HCT116 (cell line): ENCODE measurements around the gene MORF4L2. TPM values are rescaled to one million over a fixed set of nuclear protein-coding genes. Genes with fewer than 3 reads are reported as not detected.
A peak's percentile ranks its signal among the peaks of the same experiment; 100 is the strongest.

Experiments
- ATAC-seq: fragments of 200-7000 bp; cut with Tn5 transposase; 2 replicates; pipeline ENCODE4 v1.9.1; 2020; ENCODE audit warnings: mild to moderate bottlenecking, moderate library complexity
- BruUV-seq: library from RNA; stranded (reverse); fragments of 400-500 nt; replicated peaks from 2 replicates; lab custom pipeline; 2021; lab: Mats Ljungman, UMichigan
- CTCF ChIA-PET: fragments of 300-600 bp; sonication (Branson Sonifier 250); formaldehyde crosslinking; loops from one replicate; lab custom pipeline; 2021; ENCODE audit warnings: antibody characterized with exemption; lab: Charles Lee
- POLR2A ChIA-PET: fragments of 300-600, 350-600 bp; sonication (Branson Sonifier 250); formaldehyde crosslinking; loops from one replicate; lab custom pipeline; 2021; ENCODE audit warnings: antibody characterized with exemption; lab: Charles Lee
- RAD21 ChIA-PET, 2 experiments: fragments of 300-600 bp; sonication (Branson Sonifier 250); formaldehyde crosslinking; loops; one replicate each; lab custom pipeline; 2023; ENCODE audit warnings: low total read pairs in 2 of 2; ENCODE audit not compliant: uncharacterized antibody in 2 of 2, unreplicated experiment in 2 of 2, low non-redundant PET in 1 of 2; lab: Charles Lee
- DNase-seq: peaks from one replicate; pipeline ENCODE4 v3.0.0-alpha.2; 2010; ENCODE audit warnings: low read depth, low spot score
- H2AFZ ChIP-seq: fragments of 200-600 bp; shearing (Covaris generic), sonication (generic); 2 replicates; pipeline ENCODE4 v1.6.1; 2017; ENCODE audit warnings: low read depth, mixed run types, mixed read lengths, antibody characterized with exemption, low read length; ENCODE audit not compliant: poor library complexity, severe bottlenecking
- H3K27ac ChIP-seq: 2 replicates; pipeline ENCODE4 v1.5.1; 2012; ENCODE audit warnings: low read depth, low read length
- H3K27me3 ChIP-seq: fragments of 200-600 bp; sonication (generic); 2 replicates; pipeline ENCODE4 v1.6.1; 2016; ENCODE audit warnings: mixed run types, low read length, mixed read lengths; ENCODE audit not compliant: insufficient read depth
- H3K36me3 ChIP-seq, 2 experiments: fragments of 200-500 bp in 1 of 2; fragments of 200-600 bp in 1 of 2; sonication (Bioruptor generic) in 1 of 2; sonication (generic) in 1 of 2; 2 replicates each; pipeline versions ENCODE4 v1.5.1 to v1.6.1; 2014 to 2016; ENCODE audit warnings: low read length in 2 of 2, inconsistent platforms in 1 of 2, mixed read lengths in 1 of 2, mixed run types in 1 of 2; ENCODE audit not compliant: insufficient read depth in 2 of 2, control insufficient read depth in 1 of 2
- H3K4me1 ChIP-seq, 2 experiments: fragments of 200-600 bp in 1 of 2; sonication (generic) in 1 of 2; 2 replicates each; pipeline versions ENCODE4 v1.5.1 to v1.6.1; 2012 to 2017; ENCODE audit warnings: low read length in 2 of 2, inconsistent platforms in 1 of 2, mild to moderate bottlenecking in 1 of 2, mixed read lengths in 1 of 2, mixed run types in 1 of 2, moderate library complexity in 1 of 2; ENCODE audit not compliant: insufficient read depth in 2 of 2, control insufficient read depth in 1 of 2
- H3K4me2 ChIP-seq: fragments of 200-600 bp; sonication (generic); 2 replicates; pipeline ENCODE4 v1.6.1; 2017; ENCODE audit warnings: mixed run types, low read length, mixed read lengths
- H3K4me3 ChIP-seq, 2 experiments: fragments of 200-600 bp in 1 of 2; sonication (generic) in 1 of 2; replicated peaks in 1 of 2; 2 replicates each; pipeline ENCODE4 v1.5.1; 2011 to 2016; ENCODE audit warnings: low read length in 2 of 2, control low read depth in 1 of 2, low read depth in 1 of 2, mild to moderate bottlenecking in 1 of 2, mixed read lengths in 1 of 2, mixed run types in 1 of 2
- H3K79me2 ChIP-seq: fragments of 200-600 bp; sonication (generic); 2 replicates; pipeline ENCODE4 v1.6.1; 2017; ENCODE audit warnings: mild to moderate bottlenecking, mixed run types, low read length, moderate library complexity, mixed read lengths; ENCODE audit not compliant: insufficient read depth
- H3K9ac ChIP-seq: fragments of 200-600 bp; sonication (generic); 2 replicates; pipeline ENCODE4 v1.6.1; 2016; ENCODE audit warnings: low read length, mixed read lengths
- H3K9me2 ChIP-seq: fragments of 200-600 bp; sonication (generic), shearing (Covaris generic); 2 replicates; pipeline ENCODE4 v1.6.1; 2017; ENCODE audit warnings: mixed run types, mild to moderate bottlenecking, moderate library complexity; ENCODE audit not compliant: insufficient read depth
- H3K9me3 ChIP-seq, 2 experiments: fragments of 200-500 bp in 1 of 2; fragments of 200-600 bp in 1 of 2; sonication (Bioruptor generic) in 1 of 2; sonication (generic) in 1 of 2; 2 replicates each; pipeline ENCODE4 v1.6.1; 2014 to 2017; ENCODE audit warnings: low read length in 2 of 2, mixed read lengths in 2 of 2, inconsistent platforms in 1 of 2, low read depth in 1 of 2, mild to moderate bottlenecking in 1 of 2, mixed run types in 1 of 2, moderate library complexity in 1 of 2; ENCODE audit not compliant: control insufficient read depth in 1 of 2, insufficient read depth in 1 of 2
- H4K20me1 ChIP-seq: fragments of 200-600 bp; sonication (generic), shearing (Covaris generic); 2 replicates; pipeline ENCODE4 v1.6.1; 2017; ENCODE audit warnings: mixed run types, mild to moderate bottlenecking, moderate library complexity; ENCODE audit not compliant: insufficient read depth
- CTCF ChIP-seq, 3 experiments: fragments of 200-600 bp in 1 of 3; sonication (generic) in 1 of 3; IDR thresholded peaks in 2 of 3; conservative IDR thresholded peaks in 1 of 3; 2 replicates each; pipeline ENCODE4 v1.5.1; 2012 to 2017; ENCODE audit warnings: low read depth in 2 of 3, low read length in 2 of 3, antibody characterized with exemption in 1 of 3, borderline replicate concordance in 1 of 3, control low read depth in 1 of 3, mild to moderate bottlenecking in 1 of 3, mixed read lengths in 1 of 3, mixed run types in 1 of 3, moderate library complexity in 1 of 3; ENCODE audit not compliant: insufficient read depth in 1 of 3
- SP1 ChIP-seq: IDR thresholded peaks from 2 replicates; pipeline ENCODE4 v1.6.1; 2012; ENCODE audit warnings: low read depth
- intact Hi-C: fragments of 100-400 bp; cut with micrococcal nuclease; formaldehyde crosslinking; loops from 2 replicates; pipeline ENCODE4 v1.10.0; 2022
- total RNA-seq: library from RNA; stranded (reverse); gene quantifications from one replicate; pipeline ENCODE4 v1.2.1, GENCODE V29; 2021; ENCODE audit not compliant: unreplicated experiment

The MORF4L2 gene
- total RNA-seq, 1 experiment from 2014 or later, result 308 TPM

GRCh38 chrX:103688946-103689345 is 2.4 kb upstream of the MORF4L2 start:
- H3K4me1 ChIP-seq, result peaks cover 2 to 17% of the 10 kb centered on the region in 2 experiments; a peak in 3 of 4 replicates
- H3K27ac ChIP-seq, result no peak overlapping the region
- peaks cover 8 to 12% of the 10 kb centered on the region in 2 experiments; a peak in 3 of 4 replicates for H3K36me3 ChIP-seq

More at GRCh38 chrX:103688946-103689345, 2.4 kb upstream of the MORF4L2 start:
- CTCF ChIA-PET, result no interaction called here
- Histone ChIP-seq H3K9me3 (no peaks in the 10 kb centered on the region), H3K9ac (no peak overlapping the region), H3K79me2 (peaks cover 26% of the 10 kb centered on the region), H4K20me1 (no peaks in the 10 kb centered on the region), H3K9me2 (no peaks in the 10 kb centered on the region), H2AFZ (no peak overlapping the region), H3K4me3 (no peak overlapping the region), H3K27me3 (no peaks in the 10 kb centered on the region), H3K4me2 (peak overlapping the region; percentile 83; the same call in 1 of the 2 replicates)
- RAD21 ChIA-PET, result no interaction called here
- peak in 2 of 3 experiments; percentile 44 to 65; a peak in 3 of 6 replicates for TF ChIP-seq CTCF (IDR thresholded peaks at IDR 0.05 in 2 of 3, conservative IDR thresholded peaks at IDR 0.05 in 1 of 3; ENCODE audit: borderline replicate concordance in 1 of 3, insufficient read depth in 1 of 3, low read depth in 2 of 3, low read length in 2 of 3)
- TF ChIP-seq SP1, result no peak
- DNase-seq, result no peak
- ATAC-seq, result no peak
- no TSS peak for BruUV-seq
- intact Hi-C loops, result loop anchor here (1.0 to 5.0 kb wide), 3 partner anchors 84 to 157 kb away; no protein-coding TSS in a partner anchor
- POLR2A ChIA-PET, result no interaction called here
